ENCODE data around the gene PTGDS. TPM values are rescaled to one million over a fixed set of nuclear protein-coding genes. Genes with fewer than 3 reads are reported as not detected.

Gene PTGDS
- total and polyA plus RNA-seq, 4 donors: 0.23 to 15.2 (median 6.4) TPM

DNA sequence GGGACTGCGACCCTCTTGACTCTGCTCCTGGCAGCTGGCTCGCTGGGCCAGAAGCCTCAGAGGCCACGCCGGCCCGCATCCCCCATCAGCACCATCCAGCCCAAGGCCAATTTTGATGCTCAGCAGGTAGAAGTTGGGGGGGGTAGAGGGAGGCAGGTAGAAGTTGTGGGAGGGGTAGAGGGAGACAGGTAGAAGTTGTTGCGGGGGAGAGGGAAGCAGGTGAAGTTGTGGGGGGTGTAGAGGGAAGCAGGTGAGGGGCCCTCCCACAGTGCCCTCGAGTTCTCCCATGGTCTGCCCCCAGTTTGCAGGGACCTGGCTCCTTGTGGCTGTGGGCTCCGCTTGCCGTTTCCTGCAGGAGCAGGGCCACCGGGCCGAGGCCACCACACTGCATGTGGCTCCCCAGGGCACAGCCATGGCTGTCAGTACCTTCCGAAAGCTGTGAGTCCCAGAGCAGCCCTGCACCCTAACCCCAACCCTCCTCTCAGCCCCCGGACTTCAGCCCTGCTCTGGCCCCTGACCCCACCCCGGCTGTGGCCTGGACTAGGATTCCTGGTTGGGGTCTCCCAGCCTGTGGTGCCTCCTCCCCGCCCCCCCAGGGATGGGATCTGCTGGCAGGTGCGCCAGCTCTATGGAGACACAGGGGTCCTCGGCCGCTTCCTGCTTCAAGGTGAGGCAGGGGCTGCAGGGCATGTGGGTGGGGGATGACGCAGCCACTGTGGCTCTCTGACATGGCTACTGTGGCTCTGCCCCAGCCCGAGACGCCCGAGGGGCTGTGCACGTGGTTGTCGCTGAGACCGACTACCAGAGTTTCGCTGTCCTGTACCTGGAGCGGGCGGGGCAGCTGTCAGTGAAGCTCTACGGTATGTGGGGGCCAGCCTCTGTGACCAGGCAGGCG lies 31.7 kb upstream of the PTGDS start:
- Histone ChIP-seq H3K27me3 (ENCODE audit: control insufficient read depth in 4 of 4, insufficient read depth in 4 of 4, low read length in 3 of 4) (no peaks in the 10 kb centered on the region), H3K27ac (ENCODE audit: low read depth in 1 of 2, low read length in 2 of 2) (peak overlapping the region; percentile 86 to 95), H3K36me3 (ENCODE audit: control insufficient read depth in 4 of 4, insufficient read depth in 3 of 4, low read depth in 1 of 4, low read length in 3 of 4) (peaks cover 0 to 14% (median 8%) of the 10 kb centered on the region in 4 donors), H3K4me1 (ENCODE audit: control insufficient read depth in 4 of 4, insufficient read depth in 4 of 4, low read length in 3 of 4) (peaks cover 13 to 67% (median 42%) of the 10 kb centered on the region in 4 donors), H3K9ac (ENCODE audit: low read depth in 1 of 2, low read length in 2 of 2) (peak overlapping the region; percentile 63 to 74), H3K9me3 (ENCODE audit: control insufficient read depth in 4 of 4, low read length in 3 of 4) (no peaks in the 10 kb centered on the region), H3K4me3 (ENCODE audit: low read depth in 1 of 3, low read length in 3 of 3) (peak overlapping the region; percentile 62 to 78 (median 75))
- peak; percentile 50 for TF ChIP-seq TAF1 (conservative IDR thresholded peaks at IDR 0.05)
- TF ChIP-seq EGR1 (IDR thresholded peaks at IDR 0.05; ENCODE audit: low read depth in 2 of 2): peak in 1 of 2 donors; percentile 13
- peak; percentile 6 for TF ChIP-seq FOXA1 (IDR thresholded peaks at IDR 0.05)
- TF ChIP-seq ATF3 (IDR thresholded peaks at IDR 0.05): no peak
- TF ChIP-seq REST (IDR thresholded peaks at IDR 0.05): peak; percentile 3
- DNase-seq (ENCODE audit: low spot score): no peak
- 44% methylated on average over 30 of the region's 30 CpGs for WGBS

DNA sequence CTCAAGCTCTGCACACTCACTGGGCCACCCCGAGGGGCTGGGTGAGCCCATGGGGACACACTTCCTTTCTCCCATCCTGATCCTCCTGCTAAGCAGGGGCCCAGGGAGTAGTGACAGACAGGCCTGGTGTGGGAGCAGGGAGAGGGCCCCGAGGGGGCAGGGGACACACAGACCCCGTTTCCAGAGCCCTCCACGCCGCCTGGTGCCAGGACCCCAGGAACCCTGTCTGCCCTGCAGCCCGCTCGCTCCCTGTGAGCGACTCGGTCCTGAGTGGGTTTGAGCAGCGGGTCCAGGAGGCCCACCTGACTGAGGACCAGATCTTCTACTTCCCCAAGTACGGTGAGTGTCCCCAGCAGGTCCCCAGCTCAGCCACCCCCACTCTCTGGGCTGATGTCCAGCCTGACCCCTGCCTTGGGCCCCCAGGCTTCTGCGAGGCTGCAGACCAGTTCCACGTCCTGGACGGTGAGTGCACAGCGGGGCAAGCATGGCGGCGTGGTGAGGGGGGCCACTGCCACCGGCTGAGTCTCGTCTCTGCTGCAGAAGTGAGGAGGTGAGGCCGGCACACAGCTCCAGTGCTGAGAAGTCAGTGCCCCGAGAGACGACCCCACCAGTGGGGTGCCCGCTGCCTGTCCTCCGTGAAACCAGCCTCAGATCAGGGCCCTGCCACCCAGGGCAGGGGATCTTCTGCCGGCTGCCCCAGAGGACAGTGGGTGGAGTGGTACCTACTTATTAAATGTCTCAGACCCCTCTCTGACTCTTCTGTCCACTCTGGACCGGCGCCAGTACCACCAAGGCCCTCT lies 30.9 kb upstream of the PTGDS start:
- TF ChIP-seq NR2F2 (IDR thresholded peaks at IDR 0.05) (no peak), ZBTB33 (IDR thresholded peaks at IDR 0.05) (no peak), EGR1 (IDR thresholded peaks at IDR 0.05; ENCODE audit: low read depth in 2 of 2) (no peak), TAF1 (conservative IDR thresholded peaks at IDR 0.05) (no peak), FOXA2 (IDR thresholded peaks at IDR 0.05) (no peak), REST (IDR thresholded peaks at IDR 0.05) (no peak)
- peak overlapping the region; percentile 62 to 78 (median 64) for H3K4me3 ChIP-seq (ENCODE audit: low read depth in 1 of 3, low read length in 3 of 3)
- peaks cover 0 to 8% (median 3%) of the 10 kb centered on the region in 4 donors for H3K36me3 ChIP-seq (ENCODE audit: control insufficient read depth in 4 of 4, insufficient read depth in 3 of 4, low read depth in 1 of 4, low read length in 3 of 4)
- H3K9ac ChIP-seq (ENCODE audit: low read depth in 1 of 2, low read length in 2 of 2): peak overlapping the region; percentile 20 to 63
- peak overlapping the region; percentile 86 to 95 for H3K27ac ChIP-seq (ENCODE audit: low read depth in 1 of 2, low read length in 2 of 2)
- H3K27me3 ChIP-seq (ENCODE audit: control insufficient read depth in 4 of 4, insufficient read depth in 4 of 4, low read length in 3 of 4): no peaks in the 10 kb centered on the region
- WGBS: 46% methylated on average over 27 of the region's 27 CpGs
- DNase-seq (ENCODE audit: low spot score): no peak
- H3K9me3 ChIP-seq (ENCODE audit: control insufficient read depth in 4 of 4, low read length in 3 of 4): no peaks in the 10 kb centered on the region
- H3K4me1 ChIP-seq (ENCODE audit: control insufficient read depth in 4 of 4, insufficient read depth in 4 of 4, low read length in 3 of 4): peaks cover 10 to 58% (median 38%) of the 10 kb centered on the region in 4 donors
